Activated CD4-positive, alpha-beta T cell treated with anti-CD3 and anti-CD28 coated beads for 1 hour (primary cell): Measurements from ENCODE around the gene LIF.
A peak's percentile ranks its signal among the peaks of the same experiment; 100 is the strongest.

Source experiments
- DNase-seq: peaks from one replicate; pipeline ENCODE4 v3.0.0-alpha.2; 2020

LIF gene

GRCh38 chr22:30283342-30283741 is 36.8 kb upstream of the LIF start:
- no peak for DNase-seq

DNA sequence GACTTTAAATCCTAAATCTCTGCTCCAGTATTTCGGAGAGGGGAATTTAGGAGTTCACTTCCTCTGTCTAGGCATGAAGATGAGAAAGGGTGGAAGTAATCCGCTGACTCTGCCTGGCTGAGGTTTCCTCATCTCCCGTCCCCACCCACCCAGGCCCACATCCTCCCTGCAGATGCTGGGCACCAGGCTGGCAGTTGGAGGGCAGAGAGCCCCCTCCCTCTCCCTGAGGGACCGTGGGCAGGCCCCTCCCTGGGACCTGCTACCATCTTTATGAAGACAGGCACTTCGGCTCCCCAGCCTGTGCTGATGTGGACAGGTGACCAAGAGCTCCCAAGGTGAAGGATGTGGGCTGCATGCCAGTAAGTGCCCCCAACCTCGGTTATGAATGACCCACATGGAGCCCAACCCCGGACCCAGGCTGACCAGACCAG is 36.1 kb upstream of the LIF start:
- DNase-seq, result no peak

DNA sequence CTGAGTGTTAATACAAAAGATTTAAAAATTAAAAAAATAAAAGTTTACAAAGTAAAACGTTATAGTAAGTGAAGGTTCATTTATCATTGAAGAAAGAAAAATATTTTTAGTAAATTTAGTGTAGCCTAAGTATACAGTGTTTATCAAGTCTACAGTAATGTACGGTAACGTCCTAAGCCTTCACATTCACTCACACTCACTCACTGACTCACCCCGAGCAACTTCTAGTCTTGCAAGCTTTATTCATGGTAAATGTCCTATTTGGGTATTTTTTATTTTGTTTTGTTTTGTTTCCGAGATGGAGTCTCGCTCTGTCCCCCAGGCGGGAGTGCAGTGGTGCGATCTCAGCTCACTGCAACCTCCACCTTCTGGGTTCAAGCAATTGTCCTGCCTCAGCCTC is 33.9 kb upstream of the LIF start:
- DNase-seq, result no peak

- DNase-seq, result no peak
Observed at GRCh38 chr22:30279932-30280331, 33.4 kb upstream of the LIF start.

DNA sequence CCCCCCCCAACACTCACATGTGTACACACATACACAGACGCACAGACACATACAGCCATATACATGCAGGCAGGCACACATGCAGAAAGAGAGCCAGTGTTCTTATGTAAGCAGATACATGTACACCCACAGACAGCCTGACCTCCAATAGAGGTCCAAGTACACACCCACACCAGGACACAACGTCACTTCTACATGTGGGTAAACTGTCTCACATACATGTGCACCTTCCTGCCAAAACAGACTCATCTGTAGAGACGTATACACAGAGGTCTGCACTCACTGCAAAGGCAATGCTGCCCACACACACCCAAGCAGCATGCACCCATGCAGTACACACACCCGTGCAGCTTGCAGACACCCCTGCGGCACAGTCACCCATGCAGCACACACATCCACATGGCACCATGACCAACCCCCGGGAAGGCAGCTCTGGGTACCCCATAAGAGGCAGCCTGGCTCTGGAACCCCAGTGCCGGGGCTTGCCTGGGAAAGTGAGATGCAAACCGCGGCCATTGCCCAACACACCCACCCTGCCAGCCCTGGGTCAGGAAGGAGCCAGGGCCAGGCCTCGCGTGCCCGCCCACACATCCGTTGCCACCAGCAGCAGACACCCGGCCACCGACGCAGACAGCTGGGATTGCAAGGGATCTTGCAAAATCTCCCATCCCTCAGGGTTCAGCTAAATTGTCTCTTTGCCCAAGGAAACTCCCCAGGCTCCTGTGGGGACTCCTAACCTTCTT is 32.7 kb upstream of the LIF start:
- DNase-seq, result no peak

- no peak for DNase-seq
Observed at GRCh38 chr22:30277547-30278344, 31.2 kb upstream of the LIF start.

DNA sequence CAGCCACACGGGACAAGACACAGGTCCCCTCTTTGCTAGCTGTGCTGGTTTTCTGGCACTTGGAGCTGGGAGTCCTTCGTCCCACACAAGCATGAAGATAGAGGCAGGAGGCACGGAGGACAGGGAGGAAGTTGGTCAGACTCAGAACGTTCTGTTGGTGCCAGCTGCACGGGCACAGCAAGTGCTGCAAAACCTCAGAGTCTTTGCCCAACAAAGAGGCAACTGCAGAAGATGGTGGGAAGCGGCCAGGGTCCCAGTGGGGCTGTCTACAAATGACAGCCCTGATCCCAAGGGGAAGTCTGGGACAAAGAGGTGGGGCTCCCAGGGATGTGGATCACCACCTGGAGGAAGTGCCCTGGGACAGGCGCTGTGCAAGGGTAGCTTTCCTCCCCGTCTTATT is 29.5 kb upstream of the LIF start:
- no peak for DNase-seq

- DNase-seq, result no peak
Observed at GRCh38 chr22:30275625-30276024, 29.1 kb upstream of the LIF start.

- DNase-seq, result no peak
Observed at GRCh38 chr22:30274437-30274812, 27.9 kb upstream of the LIF start.

- no peak for DNase-seq
Observed at GRCh38 chr22:30273711-30274436, 27.3 kb upstream of the LIF start.

GRCh38 chr22:30272781-30273601 is 26.4 kb upstream of the LIF start:
- DNase-seq, result no peak

DNA sequence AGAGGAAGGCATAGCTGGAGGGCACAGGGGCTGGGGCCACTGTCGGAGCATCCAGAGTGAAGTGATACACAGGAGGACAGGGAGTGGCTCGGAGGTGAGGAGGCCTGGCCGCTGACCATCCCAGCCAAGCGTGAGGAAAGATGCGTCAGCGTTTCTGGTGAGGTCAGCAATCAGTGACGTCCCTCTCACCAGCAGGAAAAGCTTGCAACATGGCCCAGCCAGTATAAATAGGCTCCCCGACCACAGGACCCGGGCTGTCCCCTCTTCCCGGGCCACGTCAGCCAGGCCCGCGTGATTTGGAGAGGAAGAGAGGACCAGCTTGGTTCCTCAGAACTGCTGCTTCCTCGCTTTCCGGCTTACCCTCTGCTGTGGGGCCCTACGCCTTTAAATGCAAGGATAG is 24.3 kb upstream of the LIF start:
- no peak for DNase-seq

- no peak for DNase-seq
Observed at GRCh38 chr22:30268331-30268730, 21.8 kb upstream of the LIF start.

- no peak for DNase-seq
Observed at GRCh38 chr22:30267382-30268302, 21.1 kb upstream of the LIF start.

DNA sequence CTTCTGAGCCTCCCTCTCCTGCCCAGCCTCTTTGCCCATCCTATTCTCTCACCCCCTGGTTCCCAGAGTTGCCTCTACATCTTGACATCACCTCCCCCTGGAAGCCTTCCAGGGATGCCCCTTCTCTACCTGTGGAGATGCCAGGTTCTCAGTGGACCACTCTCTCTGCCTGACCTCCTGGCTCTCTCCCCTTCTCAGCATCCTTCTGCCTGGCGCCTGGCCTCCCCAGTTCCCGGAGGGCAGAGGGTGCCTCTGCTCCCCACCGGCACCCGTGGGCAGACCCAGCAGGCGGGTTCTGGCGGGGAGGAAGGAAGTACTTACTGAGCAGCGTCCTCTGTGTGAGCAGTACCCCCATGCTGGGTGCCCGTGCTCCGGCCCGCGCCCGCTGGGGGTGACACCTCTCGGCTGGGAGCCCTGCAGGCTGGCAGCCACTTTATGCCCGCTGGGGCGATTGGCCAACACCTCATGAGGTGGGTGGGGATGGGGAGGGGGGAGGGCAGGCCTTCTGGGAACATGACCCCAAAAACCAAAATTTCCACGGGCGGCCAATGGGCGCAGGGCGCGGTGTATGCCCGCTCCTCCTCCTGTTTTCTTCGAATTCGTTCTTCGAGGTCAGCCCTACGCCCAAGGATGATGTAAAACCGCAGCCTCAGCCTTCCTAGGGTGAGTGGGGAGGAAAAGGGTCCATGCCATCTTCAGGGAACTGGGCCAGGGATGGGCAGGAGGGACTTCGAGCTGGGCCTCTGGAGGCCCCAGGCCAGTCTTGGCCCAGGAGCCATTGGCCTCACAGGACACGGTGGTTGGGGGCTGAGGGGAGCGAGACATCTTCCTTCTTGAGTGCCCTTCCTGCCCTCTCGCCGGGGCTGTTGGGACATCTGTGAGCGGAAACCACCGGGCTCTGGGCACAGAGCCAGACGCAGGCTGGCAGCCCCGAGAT is 20.2 kb upstream of the LIF start, which contains the start of gene OSM:
TSS of gene OSM (minus strand) at position 407 of the 937 bp plus-strand sequence. CDS start at position 355, 52 bp downstream.
- DNase-seq, result peak; percentile 50

GRCh38 chr22:30265823-30266444 is 19.4 kb upstream of the LIF start:
- DNase-seq, result peak; percentile 71

DNA sequence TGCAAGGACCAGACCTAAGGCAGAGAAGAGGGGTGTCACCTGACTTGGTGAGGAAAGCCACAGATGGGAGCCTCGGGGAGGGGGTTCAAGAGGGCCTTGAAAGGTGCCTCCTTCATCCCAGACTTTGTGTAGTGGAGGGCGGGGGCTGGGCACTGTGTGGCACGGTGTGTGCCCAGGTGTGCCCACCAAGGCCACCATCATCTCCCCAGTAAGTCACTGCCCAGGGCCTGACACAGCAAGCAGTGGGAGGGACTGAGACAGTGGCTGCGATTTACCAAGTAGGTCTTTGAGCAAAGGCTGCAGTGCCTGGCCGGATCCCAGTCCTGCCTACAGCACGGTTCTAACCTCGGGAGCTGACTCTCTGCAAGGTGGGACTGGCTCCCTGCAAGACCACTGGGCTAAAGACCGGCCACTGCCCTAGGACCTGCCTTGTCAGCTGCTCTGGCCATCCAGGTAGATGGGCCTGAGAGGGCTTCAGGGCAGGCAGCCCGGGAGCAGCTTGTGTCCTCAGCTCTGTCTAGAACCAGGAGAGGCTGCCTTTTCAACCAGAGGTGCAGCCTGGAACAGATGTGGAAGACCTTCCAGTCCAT is 18.7 kb upstream of the LIF start:
- no peak for DNase-seq

DNA sequence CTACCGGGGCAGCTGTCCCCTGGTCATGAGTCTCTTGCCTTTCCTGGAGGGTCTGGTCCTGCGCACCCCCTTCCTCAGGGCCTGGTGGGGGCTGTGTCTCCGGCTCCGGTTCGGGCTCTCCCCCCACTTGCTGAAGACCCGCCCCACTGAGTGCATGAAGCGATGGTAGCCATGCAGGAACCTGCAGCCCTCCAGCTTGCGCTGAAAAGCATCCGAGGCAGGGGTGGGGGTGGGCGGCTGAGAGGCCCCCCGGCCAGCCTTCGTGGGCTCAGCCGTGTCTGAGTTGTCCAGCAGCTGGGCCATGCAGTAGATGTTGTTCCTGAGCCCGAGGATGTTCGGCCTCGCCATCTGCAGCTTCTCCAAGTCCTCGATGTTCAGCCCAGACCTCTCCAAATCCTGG is 17.3 kb upstream of the LIF start:
- no peak for DNase-seq

DNA sequence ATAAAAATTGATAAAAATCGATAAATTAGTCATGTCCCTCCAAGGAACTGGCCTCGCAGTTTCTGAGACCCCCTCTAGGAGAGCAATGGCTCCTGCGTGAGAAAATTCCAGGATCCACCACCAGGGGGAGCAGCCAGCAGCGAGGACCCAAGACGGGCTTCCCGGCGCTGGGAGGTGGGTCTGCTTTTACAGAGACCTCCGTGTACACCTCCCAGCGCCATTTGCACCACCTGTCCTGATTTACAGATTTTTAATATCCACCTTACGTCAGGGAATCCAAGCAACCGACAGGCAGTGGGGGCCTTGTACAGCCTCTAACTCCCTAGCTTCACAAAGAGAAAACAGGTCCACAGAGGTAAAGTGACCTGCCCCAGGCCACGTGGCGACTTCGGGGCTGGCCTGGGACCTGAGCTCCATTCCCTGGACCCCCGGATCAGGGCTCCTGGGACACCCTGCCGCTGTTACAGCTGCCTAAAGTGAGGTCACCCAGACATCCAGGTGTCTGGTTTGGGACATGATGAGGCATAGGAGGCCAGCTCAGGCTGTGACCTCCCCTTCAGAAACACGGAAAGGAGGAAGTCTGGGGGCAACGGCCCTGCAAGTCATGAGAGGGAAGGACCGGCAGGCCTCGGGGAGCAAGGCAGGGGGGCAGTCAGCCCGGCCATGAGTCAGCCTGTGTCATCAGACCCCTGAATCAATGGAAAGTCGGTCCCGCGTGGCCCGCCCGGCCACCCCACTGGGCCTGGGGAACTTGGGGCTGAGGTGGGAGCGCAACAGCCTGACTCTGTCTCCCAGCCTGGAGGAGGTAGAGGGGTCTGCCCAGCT is 16.6 kb upstream of the LIF start:
- DNase-seq, result peak; percentile 62
